Neural progenitor cell (in vitro differentiated cells): Measurements from ENCODE around the gene INO80E.

Experiments used
- CTCF ChIP-seq: fragments of 200-600 bp; sonication (generic); IDR thresholded peaks from 2 replicates; pipeline ENCODE4 v1.5.1; 2017; ENCODE audit warnings: antibody characterized with exemption, mild to moderate bottlenecking
- EZH2 ChIP-seq: fragments of 200-600 bp; sonication (generic); IDR thresholded peaks from 2 replicates; pipeline ENCODE4 v1.6.1; 2017; ENCODE audit warnings: antibody characterized with exemption, mild to moderate bottlenecking, moderate library complexity
- EZH2phosphoT487 ChIP-seq: fragments of 200-600 bp; sonication (generic); IDR thresholded peaks from 2 replicates; pipeline ENCODE4 v1.6.1; 2017; ENCODE audit warnings: antibody characterized with exemption

GRCh38 chr16:29977063-29977825 lies 18.8 kb upstream of the INO80E start:
- TF ChIP-seq CTCF = no peak
- TF ChIP-seq EZH2 = no peak
- TF ChIP-seq EZH2phosphoT487 = no peak
